Hepatocyte (in vitro differentiated cells): ENCODE data around the gene SERINC5. TPM values are rescaled to one million over a fixed set of nuclear protein-coding genes. Genes with fewer than 3 reads are reported as not detected.

Experiments used
- DNase-seq: peaks from one replicate; pipeline ENCODE4 v3.0.0-alpha.2; 2016; ENCODE audit warnings: low spot score
- H2AFZ ChIP-seq: fragments of 200-600 bp; sonication (generic); 2 replicates; pipeline ENCODE4 v1.6.0; 2016; ENCODE audit warnings: antibody characterized with exemption, mild to moderate bottlenecking
- H3K27ac ChIP-seq: fragments of 200-600 bp; sonication (generic); 2 replicates; pipeline ENCODE4 v1.5.1; 2016; ENCODE audit warnings: mild to moderate bottlenecking
- H3K27me3 ChIP-seq: fragments of 200-600 bp; sonication (generic); 2 replicates; pipeline ENCODE4 v1.6.1; 2016
- H3K36me3 ChIP-seq: fragments of 200-600 bp; sonication (generic); replicated peaks from 2 replicates; pipeline ENCODE4 v1.5.1; 2016; ENCODE audit warnings: low read depth; ENCODE audit not compliant: insufficient read depth
- H3K4me1 ChIP-seq: fragments of 200-600 bp; sonication (generic); 2 replicates; pipeline ENCODE4 v1.5.1; 2016; ENCODE audit warnings: mild to moderate bottlenecking, moderate library complexity; ENCODE audit not compliant: insufficient read depth
- H3K4me2 ChIP-seq: fragments of 200-600 bp; sonication (generic); 2 replicates; pipeline ENCODE4 v1.6.0; 2016
- H3K4me3 ChIP-seq: fragments of 200-600 bp; sonication (generic); 2 replicates; pipeline ENCODE4 v1.5.1; 2016; ENCODE audit warnings: mild to moderate bottlenecking
- H3K79me2 ChIP-seq: fragments of 200-600 bp; sonication (generic); 2 replicates; pipeline ENCODE4 v1.6.0; 2017; ENCODE audit warnings: mild to moderate bottlenecking
- H3K9me2 ChIP-seq: fragments of 200-600 bp; sonication (generic); replicated peaks from 2 replicates; pipeline ENCODE4 v1.6.0; 2017; ENCODE audit warnings: mild to moderate bottlenecking; ENCODE audit not compliant: insufficient read depth
- H3K9me3 ChIP-seq: fragments of 200-600 bp; sonication (generic); 2 replicates; pipeline ENCODE4 v1.5.1; 2016; ENCODE audit warnings: low read depth, mild to moderate bottlenecking
- H4K20me1 ChIP-seq: fragments of 200-600 bp; sonication (generic); 2 replicates; pipeline ENCODE4 v1.6.0; 2016; ENCODE audit warnings: mild to moderate bottlenecking; ENCODE audit not compliant: insufficient read depth, poor library complexity, severe bottlenecking
- EZH2 ChIP-seq: fragments of 200-600 bp; sonication (generic); IDR thresholded peaks from 2 replicates; pipeline ENCODE4 v1.6.1; 2016; ENCODE audit warnings: antibody characterized with exemption, mild to moderate bottlenecking, borderline replicate concordance
- EZH2phosphoT487 ChIP-seq: fragments of 200-600 bp; sonication (generic); IDR thresholded peaks from one replicate; pipeline ENCODE4 v1.6.1; 2018; ENCODE audit warnings: antibody characterized with exemption, mild to moderate bottlenecking, low read depth, moderate library complexity; ENCODE audit not compliant: unreplicated experiment, severe bottlenecking
- WGBS: methylation state at CpG from one replicate; pipeline ENCODE4 v1.1.6; 2016; ENCODE audit warnings: low lambda C conversion rate; ENCODE audit errors: missing lambda C conversion rate; 5-methylcytosine and 5-hydroxymethylcytosine counted together
- polyA plus RNA-seq: library from polyadenylated mRNA; unstranded; fragments of >200 nt; fragmentation: Nextera tagmentation; extraction: Ambion mirVana; gene quantifications from 2 replicates; pipeline ENCODE4 v1.2.1, GENCODE V29; 2016
- total RNA-seq: library from RNA; depleted of rRNA; stranded (reverse); fragments of >200 nt; gene quantifications from 2 replicates; pipeline ENCODE4 v1.2.3, GENCODE V29; 2014
- TF ChIP-seq, protein P1 (sequence below): fragments of 200-600 bp; sonication (generic); IDR thresholded peaks from 2 replicates; pipeline ENCODE4 v1.5.1; 2016; ENCODE audit warnings: antibody characterized with exemption, mild to moderate bottlenecking; ENCODE audit not compliant: poor library complexity

Gene SERINC5
- total and polyA plus RNA-seq, 2 experiments from 2014 or later, result 19.3 to 70.2 TPM

DNA sequence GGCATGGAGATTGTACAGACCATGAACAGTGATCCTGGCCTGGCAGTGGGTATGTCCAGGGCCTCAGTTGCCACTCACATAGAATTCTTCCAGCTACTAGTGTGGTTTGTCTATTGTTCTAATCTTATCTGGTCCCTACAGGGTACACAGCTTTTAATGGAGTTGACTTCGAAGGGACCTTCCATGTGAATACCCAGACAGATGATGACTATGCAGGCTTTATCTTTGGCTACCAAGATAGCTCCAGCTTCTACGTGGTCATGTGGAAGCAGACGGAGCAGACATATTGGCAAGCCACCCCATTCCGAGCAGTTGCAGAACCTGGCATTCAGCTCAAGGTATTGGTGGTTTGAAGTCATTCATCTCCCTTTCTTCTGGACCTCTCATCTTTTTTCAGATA is 176.9 kb downstream of the SERINC5 start:
- no peak for DNase-seq
- Histone ChIP-seq H3K9me2 (no peaks in the 10 kb centered on the region), H3K79me2 (no peaks in the 10 kb centered on the region), H3K9me3 (no peaks in the 10 kb centered on the region), H2AFZ (no peak overlapping the region), H3K36me3 (no peaks in the 10 kb centered on the region), H3K27me3 (no peaks in the 10 kb centered on the region), H4K20me1 (no peaks in the 10 kb centered on the region), H3K27ac (no peak overlapping the region), H3K4me3 (no peak overlapping the region), H3K4me2 (no peak overlapping the region), H3K4me1 (no peaks in the 10 kb centered on the region)
- TF ChIP-seq EZH2 (no peak), EZH2phosphoT487 (no peak)
- TF ChIP-seq, protein P1, sequence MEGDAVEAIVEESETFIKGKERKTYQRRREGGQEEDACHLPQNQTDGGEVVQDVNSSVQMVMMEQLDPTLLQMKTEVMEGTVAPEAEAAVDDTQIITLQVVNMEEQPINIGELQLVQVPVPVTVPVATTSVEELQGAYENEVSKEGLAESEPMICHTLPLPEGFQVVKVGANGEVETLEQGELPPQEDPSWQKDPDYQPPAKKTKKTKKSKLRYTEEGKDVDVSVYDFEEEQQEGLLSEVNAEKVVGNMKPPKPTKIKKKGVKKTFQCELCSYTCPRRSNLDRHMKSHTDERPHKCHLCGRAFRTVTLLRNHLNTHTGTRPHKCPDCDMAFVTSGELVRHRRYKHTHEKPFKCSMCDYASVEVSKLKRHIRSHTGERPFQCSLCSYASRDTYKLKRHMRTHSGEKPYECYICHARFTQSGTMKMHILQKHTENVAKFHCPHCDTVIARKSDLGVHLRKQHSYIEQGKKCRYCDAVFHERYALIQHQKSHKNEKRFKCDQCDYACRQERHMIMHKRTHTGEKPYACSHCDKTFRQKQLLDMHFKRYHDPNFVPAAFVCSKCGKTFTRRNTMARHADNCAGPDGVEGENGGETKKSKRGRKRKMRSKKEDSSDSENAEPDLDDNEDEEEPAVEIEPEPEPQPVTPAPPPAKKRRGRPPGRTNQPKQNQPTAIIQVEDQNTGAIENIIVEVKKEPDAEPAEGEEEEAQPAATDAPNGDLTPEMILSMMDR, result no peak
- 90% methylated on average over 4 of the region's 4 CpGs for WGBS

- 81% methylated on average over 3 of the region's 3 CpGs for WGBS
Observed at GRCh38 chr5:80077051-80077714, 178.7 kb downstream of the SERINC5 start.

GRCh38 chr5:80076131-80077050 is 179.5 kb downstream of the SERINC5 start:
- WGBS, result 81% methylated on average over 10 of the region's 10 CpGs
- no peaks in the 10 kb centered on the region for H3K9me3 ChIP-seq
- TF ChIP-seq, protein P1, result no peak
- TF ChIP-seq EZH2phosphoT487, result no peak
- no peak for TF ChIP-seq EZH2

More at GRCh38 chr5:80077051-80077714, 178.7 kb downstream of the SERINC5 start:
- Histone ChIP-seq H4K20me1 (no peaks in the 10 kb centered on the region), H3K4me1 (no peaks in the 10 kb centered on the region), H3K79me2 (no peaks in the 10 kb centered on the region), H3K4me2 (no peak overlapping the region), H3K27me3 (no peaks in the 10 kb centered on the region), H3K36me3 (no peaks in the 10 kb centered on the region), H3K4me3 (no peak overlapping the region), H3K9me3 (no peaks in the 10 kb centered on the region), H2AFZ (no peak overlapping the region), H3K9me2 (no peaks in the 10 kb centered on the region), H3K27ac (no peak overlapping the region)
- TF ChIP-seq EZH2, result no peak
- TF ChIP-seq, protein P1, result no peak
- no peak for TF ChIP-seq EZH2phosphoT487
- DNase-seq, result no peak

More at GRCh38 chr5:80076131-80077050, 179.5 kb downstream of the SERINC5 start:
- H3K36me3 ChIP-seq, result no peaks in the 10 kb centered on the region
- no peaks in the 10 kb centered on the region for H4K20me1 ChIP-seq
- no peak for DNase-seq
- no peaks in the 10 kb centered on the region for H3K79me2 ChIP-seq
- no peaks in the 10 kb centered on the region for H3K9me2 ChIP-seq
- H3K4me2 ChIP-seq, result no peak overlapping the region
- H3K27ac ChIP-seq, result no peak overlapping the region
- no peaks in the 10 kb centered on the region for H3K4me1 ChIP-seq
- no peak overlapping the region for H2AFZ ChIP-seq
- H3K27me3 ChIP-seq, result no peaks in the 10 kb centered on the region
- H3K4me3 ChIP-seq, result no peak overlapping the region
